ENCODE data around the gene HACE1.

DNA sequence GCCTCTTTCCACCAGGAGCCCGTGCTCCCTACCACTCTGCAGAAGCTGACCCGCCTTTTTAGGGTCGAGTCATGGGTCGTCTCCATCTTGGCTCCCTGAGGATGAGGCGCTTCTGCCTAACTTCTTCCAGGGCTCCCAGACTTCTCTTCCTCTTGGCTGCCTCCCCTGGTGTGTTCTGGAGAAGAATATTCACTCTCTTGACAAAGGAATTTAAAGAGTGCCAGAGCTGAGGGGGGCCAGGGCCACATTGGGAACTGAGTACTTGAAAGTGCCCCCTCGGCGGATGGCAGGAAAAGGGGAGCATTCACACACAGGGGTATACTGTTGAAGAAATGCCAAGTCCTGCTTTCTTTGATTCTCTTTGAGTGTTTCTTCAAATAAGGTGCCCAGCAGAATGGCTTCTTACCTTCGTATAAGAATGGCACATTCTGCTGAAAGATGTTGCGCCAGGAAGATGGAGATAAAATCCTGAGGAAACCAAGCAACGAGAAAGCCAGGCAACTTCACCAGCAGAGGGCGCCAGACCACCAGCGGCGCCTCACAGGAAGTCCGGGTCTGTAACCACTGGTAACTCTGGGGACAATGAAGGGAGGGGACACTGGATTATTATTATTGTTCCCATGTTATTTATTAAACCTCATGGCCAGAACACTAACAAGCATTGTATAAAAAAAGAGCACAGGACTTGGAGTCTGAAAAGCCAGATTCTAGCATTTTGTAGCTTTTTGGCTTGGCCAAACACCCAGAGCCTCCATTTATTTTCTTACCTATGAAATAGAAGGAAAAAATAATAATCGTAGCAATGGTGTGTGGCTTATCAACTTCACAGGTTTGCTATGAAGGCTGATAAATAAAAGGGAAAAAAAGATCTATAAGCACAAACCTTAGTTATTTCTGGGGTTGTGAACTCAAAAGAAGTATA is 176.7 kb downstream of the HACE1 start:
- TF ChIP-seq, protein P1, sequence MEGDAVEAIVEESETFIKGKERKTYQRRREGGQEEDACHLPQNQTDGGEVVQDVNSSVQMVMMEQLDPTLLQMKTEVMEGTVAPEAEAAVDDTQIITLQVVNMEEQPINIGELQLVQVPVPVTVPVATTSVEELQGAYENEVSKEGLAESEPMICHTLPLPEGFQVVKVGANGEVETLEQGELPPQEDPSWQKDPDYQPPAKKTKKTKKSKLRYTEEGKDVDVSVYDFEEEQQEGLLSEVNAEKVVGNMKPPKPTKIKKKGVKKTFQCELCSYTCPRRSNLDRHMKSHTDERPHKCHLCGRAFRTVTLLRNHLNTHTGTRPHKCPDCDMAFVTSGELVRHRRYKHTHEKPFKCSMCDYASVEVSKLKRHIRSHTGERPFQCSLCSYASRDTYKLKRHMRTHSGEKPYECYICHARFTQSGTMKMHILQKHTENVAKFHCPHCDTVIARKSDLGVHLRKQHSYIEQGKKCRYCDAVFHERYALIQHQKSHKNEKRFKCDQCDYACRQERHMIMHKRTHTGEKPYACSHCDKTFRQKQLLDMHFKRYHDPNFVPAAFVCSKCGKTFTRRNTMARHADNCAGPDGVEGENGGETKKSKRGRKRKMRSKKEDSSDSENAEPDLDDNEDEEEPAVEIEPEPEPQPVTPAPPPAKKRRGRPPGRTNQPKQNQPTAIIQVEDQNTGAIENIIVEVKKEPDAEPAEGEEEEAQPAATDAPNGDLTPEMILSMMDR (IDR thresholded peaks at IDR 0.05) = peak; percentile 96
- TF ChIP-seq ZFX (IDR thresholded peaks at IDR 0.05; ENCODE audit: borderline replicate concordance) = no peak

Measured in 22Rv1 (cell line).